NCI-H774 (cell line): ENCODE data around the gene AATF.

ENCODE experiments used
- DNase-seq: peaks from one replicate; lab custom pipeline; 2025; lab: John Stamatoyannopoulos, UW

Gene AATF

GRCh38 chr17:36931096-36931696 is 17.6 kb upstream of the AATF start:
- no peak for DNase-seq

GRCh38 chr17:36931697-36932382 is 16.9 kb upstream of the AATF start:
- peak; percentile 21 for DNase-seq

GRCh38 chr17:36932383-36932693 is 16.4 kb upstream of the AATF start:
- DNase-seq = no peak

GRCh38 chr17:36932694-36933511 is 15.9 kb upstream of the AATF start:
- DNase-seq = no peak

GRCh38 chr17:36933512-36934143 is 15.1 kb upstream of the AATF start:
- no peak for DNase-seq

- DNase-seq = no peak
These were observed 14.5 kb upstream of the AATF start for GRCh38 chr17:36934144-36934691.

- DNase-seq = no peak
These were observed 13.8 kb upstream of the AATF start for GRCh38 chr17:36934692-36935630.

- DNase-seq = no peak
These were observed 12.9 kb upstream of the AATF start for GRCh38 chr17:36935671-36936454.

GRCh38 chr17:36936455-36937000 is 12.2 kb upstream of the AATF start:
- DNase-seq = no peak

GRCh38 chr17:36937001-36937958 is 11.5 kb upstream of the AATF start, which contains the start of gene LHX1:
Gene LHX1, plus strand, starts transcription at chr17:36937475. Its CDS starts 723 bp downstream, at chr17:36938198.
- no peak for DNase-seq

- no peak for DNase-seq
These were observed 10.7 kb upstream of the AATF start for GRCh38 chr17:36937959-36938565.

- no peak for DNase-seq
These were observed 10.1 kb upstream of the AATF start for GRCh38 chr17:36938566-36939051.

- DNase-seq = no peak
These were observed 9.5 kb upstream of the AATF start for GRCh38 chr17:36939052-36939801.

- no peak for DNase-seq
These were observed 8.9 kb upstream of the AATF start for GRCh38 chr17:36939802-36940312.

GRCh38 chr17:36940313-36941264 is 8.2 kb upstream of the AATF start:
- DNase-seq = no peak
